Endodermal cell (in vitro differentiated cells): Measurements from ENCODE around the gene DUSP2. TPM values are rescaled to one million over a fixed set of nuclear protein-coding genes. Genes with fewer than 3 reads are reported as not detected.
A peak's percentile ranks its signal among the peaks of the same experiment; 100 is the strongest.
"Not testable (repeated sequence)": the region's sequence is repeated elsewhere in the genome, so short reads cannot be mapped to it uniquely, and the experiment has no call there.

ENCODE experiments used
- DNase-seq: peaks from one replicate; pipeline ENCODE4 v3.0.0-alpha.2; 2017
- H3K27ac ChIP-seq: 2 replicates; pipeline ENCODE4 v1.5.1; 2013; ENCODE audit warnings: mild to moderate bottlenecking, low read depth, low read length, moderate library complexity
- H3K27me3 ChIP-seq: 2 replicates; pipeline ENCODE4 v1.6.1; 2013; ENCODE audit warnings: mild to moderate bottlenecking, low read length, moderate library complexity; ENCODE audit not compliant: insufficient read depth, control insufficient read depth, poor library complexity, severe bottlenecking
- H3K36me3 ChIP-seq: 2 replicates; pipeline ENCODE4 v1.7.0; 2013; ENCODE audit warnings: mild to moderate bottlenecking, low read length, moderate library complexity; ENCODE audit not compliant: control insufficient read depth, insufficient read depth
- H3K4me1 ChIP-seq: one replicate; pipeline ENCODE4 v1.7.0; 2013; ENCODE audit warnings: low read length; ENCODE audit not compliant: control insufficient read depth, insufficient read depth
- H3K4me3 ChIP-seq: 2 replicates; pipeline ENCODE4 v1.5.1; 2013; ENCODE audit warnings: mild to moderate bottlenecking, low read length, moderate library complexity
- H3K9ac ChIP-seq: 2 replicates; pipeline ENCODE4 v1.6.1; 2013; ENCODE audit warnings: mild to moderate bottlenecking, low read length, moderate library complexity; ENCODE audit not compliant: poor library complexity, severe bottlenecking; ENCODE audit errors: extremely low read depth
- H3K9me3 ChIP-seq: 2 replicates; pipeline ENCODE4 v1.6.1; 2013; ENCODE audit warnings: mild to moderate bottlenecking, low read length, moderate library complexity; ENCODE audit not compliant: control insufficient read depth
- H3K27ac Mint-ChIP-seq: 2 replicates; pipeline ENCODE4 v1.8.0; 2020; ENCODE audit warnings: mixed read lengths
- H3K27me3 Mint-ChIP-seq: 2 replicates; pipeline ENCODE4 v1.8.0; 2021; ENCODE audit warnings: mild to moderate bottlenecking, mixed read lengths; ENCODE audit not compliant: insufficient read depth
- H3K36me3 Mint-ChIP-seq: 2 replicates; pipeline ENCODE4 v1.8.0; 2020; ENCODE audit warnings: low read depth, mixed read lengths
- H3K4me1 Mint-ChIP-seq: 2 replicates; pipeline ENCODE4 v1.8.0; 2020; ENCODE audit warnings: mixed read lengths
- H3K4me3 Mint-ChIP-seq: 2 replicates; pipeline ENCODE4 v1.8.0; 2020; ENCODE audit warnings: mild to moderate bottlenecking, moderate library complexity, mixed read lengths
- H3K9me3 Mint-ChIP-seq: 2 replicates; pipeline ENCODE4 v1.8.0; 2020; ENCODE audit warnings: mild to moderate bottlenecking, mixed read lengths
- CTCF ChIP-seq: fragments of 200-600 bp; sonication (generic); conservative IDR thresholded peaks from 2 replicates; pipeline ENCODE4 v1.5.0; 2021; ENCODE audit warnings: antibody characterized with exemption, mild to moderate bottlenecking
- WGBS, 2 experiments: methylation state at CpG; one replicate each; pipeline versions ENCODE4 v1.1.5 to v1.1.7; 2013; ENCODE audit warnings: missing lambda C conversion rate in 2 of 2, mixed read lengths in 1 of 2; ENCODE audit not compliant: insufficient coverage in 1 of 2, insufficient read length in 1 of 2; 5-methylcytosine and 5-hydroxymethylcytosine counted together
- total RNA-seq, 2 donors: library from RNA; stranded (reverse); fragmentation: NEBNext Ultra II Directional in 1 of 2; extraction: Animal tissue kit (Norgen Biotek cat#: 25700) in 1 of 2; gene quantifications; 2 replicates in 1 of 2; 3 replicates in 1 of 2; pipeline ENCODE4 v1.2.1, GENCODE V29; 2021

Gene DUSP2
- total RNA-seq, 2 donors from 2014 or later = 1.6 to 2.2 TPM

GRCh38 chr2:96161898-96162297 is 16.7 kb upstream of the DUSP2 start:
- H3K27me3 Mint-ChIP-seq = peaks cover 2% of the 10 kb centered on the region
- no peak for DNase-seq
- no peaks in the 10 kb centered on the region for H3K27me3 ChIP-seq
- H3K4me3 Mint-ChIP-seq = no peak overlapping the region
- H3K9me3 Mint-ChIP-seq = no peaks in the 10 kb centered on the region
- peaks cover 9% of the 10 kb centered on the region for H3K4me1 Mint-ChIP-seq
- H3K36me3 Mint-ChIP-seq = no peaks in the 10 kb centered on the region
- H3K36me3 ChIP-seq = no peaks in the 10 kb centered on the region
- H3K4me1 ChIP-seq = no peaks in the 10 kb centered on the region
- H3K9ac ChIP-seq = no peak overlapping the region
- H3K9me3 ChIP-seq = no peaks in the 10 kb centered on the region
- TF ChIP-seq CTCF = no peak
- H3K27ac ChIP-seq = no peak overlapping the region
- WGBS, 2 experiments = 86 to 93% methylated on average over 2 to 5 of the region's 5 CpGs
- no peak overlapping the region for H3K27ac Mint-ChIP-seq
- H3K4me3 ChIP-seq = no peak overlapping the region

- not testable (repeated sequence) for H3K4me3 Mint-ChIP-seq
- 95 to 100% methylated on average over 2 to 5 of the region's 5 CpGs for WGBS, 2 experiments
These were observed 15.1 kb upstream of the DUSP2 start for GRCh38 chr2:96160366-96160765.

GRCh38 chr2:96159084-96159830 is 14.0 kb upstream of the DUSP2 start:
- Histone ChIP-seq H3K9me3 (no peaks in the 10 kb centered on the region), H3K36me3 (no peaks in the 10 kb centered on the region), H3K4me1 (no peaks in the 10 kb centered on the region), H3K9ac (no peak overlapping the region), H3K4me3 (no peak overlapping the region), H3K27me3 (no peaks in the 10 kb centered on the region), H3K27ac (no peak overlapping the region)
- H3K9me3 Mint-ChIP-seq = no peaks in the 10 kb centered on the region
- peak; percentile 52 for DNase-seq
- H3K4me3 Mint-ChIP-seq = no peak overlapping the region
- WGBS, 2 experiments = 86 to 88% methylated on average over 13 to 17 of the region's 17 CpGs
- no peak for TF ChIP-seq CTCF
- H3K36me3 Mint-ChIP-seq = no peaks in the 10 kb centered on the region
- H3K4me1 Mint-ChIP-seq = peaks cover 7% of the 10 kb centered on the region
- peaks cover 4% of the 10 kb centered on the region for H3K27me3 Mint-ChIP-seq
- H3K27ac Mint-ChIP-seq = no peak overlapping the region

More at GRCh38 chr2:96160366-96160765, 15.1 kb upstream of the DUSP2 start:
- DNase-seq, H3K27ac Mint-ChIP-seq, H3K36me3 ChIP-seq, H3K27ac ChIP-seq, H3K4me1 Mint-ChIP-seq, H3K27me3 Mint-ChIP-seq, H3K4me1 ChIP-seq, H3K4me3 ChIP-seq, H3K9me3 ChIP-seq, H3K36me3 Mint-ChIP-seq, H3K9ac ChIP-seq, H3K9me3 Mint-ChIP-seq, H3K27me3 ChIP-seq: not testable (repeated sequence)
